ENCODE measurements around the gene MAFB.

- TF ChIP-seq MXI1 (IDR thresholded peaks at IDR 0.05; ENCODE audit: low read depth, low read length) (no peak), POLR2AphosphoS5 (IDR thresholded peaks at IDR 0.05; ENCODE audit: control insufficient read depth, insufficient read depth, low read depth, low read length) (no peak), SMARCB1 (IDR thresholded peaks at IDR 0.05; ENCODE audit: insufficient read length, low read depth) (no peak), REST (IDR thresholded peaks at IDR 0.05; ENCODE audit: borderline replicate concordance) (no peak), REST (CRISPR knock-in tag; IDR thresholded peaks at IDR 0.05; ENCODE audit: low read depth) (no peak), USF1 (CRISPR knock-in tag; IDR thresholded peaks at IDR 0.05) (no peak), ZNF121 (CRISPR knock-in tag; conservative IDR thresholded peaks at IDR 0.05) (no peak), ELF1 (tag; IDR thresholded peaks at IDR 0.05) (no peak)
Observed at GRCh38 chr20:40646361-40646760, 42.7 kb downstream of the MAFB start.
